Hematopoietic multipotent progenitor cell treated with erythropoietin and hydrocortisone succinate and interleukin-3 and kit ligand, for 6 days (in vitro differentiated cells): Measurements from ENCODE around the gene THEMIS2.
"Not testable (repeated sequence)": the region's sequence is repeated elsewhere in the genome, so short reads cannot be mapped to it uniquely, and the experiment has no call there.

Source experiments
- DNase-seq: peaks from one replicate; pipeline ENCODE4 v3.0.0-alpha.2; 2015

THEMIS2 gene

DNA sequence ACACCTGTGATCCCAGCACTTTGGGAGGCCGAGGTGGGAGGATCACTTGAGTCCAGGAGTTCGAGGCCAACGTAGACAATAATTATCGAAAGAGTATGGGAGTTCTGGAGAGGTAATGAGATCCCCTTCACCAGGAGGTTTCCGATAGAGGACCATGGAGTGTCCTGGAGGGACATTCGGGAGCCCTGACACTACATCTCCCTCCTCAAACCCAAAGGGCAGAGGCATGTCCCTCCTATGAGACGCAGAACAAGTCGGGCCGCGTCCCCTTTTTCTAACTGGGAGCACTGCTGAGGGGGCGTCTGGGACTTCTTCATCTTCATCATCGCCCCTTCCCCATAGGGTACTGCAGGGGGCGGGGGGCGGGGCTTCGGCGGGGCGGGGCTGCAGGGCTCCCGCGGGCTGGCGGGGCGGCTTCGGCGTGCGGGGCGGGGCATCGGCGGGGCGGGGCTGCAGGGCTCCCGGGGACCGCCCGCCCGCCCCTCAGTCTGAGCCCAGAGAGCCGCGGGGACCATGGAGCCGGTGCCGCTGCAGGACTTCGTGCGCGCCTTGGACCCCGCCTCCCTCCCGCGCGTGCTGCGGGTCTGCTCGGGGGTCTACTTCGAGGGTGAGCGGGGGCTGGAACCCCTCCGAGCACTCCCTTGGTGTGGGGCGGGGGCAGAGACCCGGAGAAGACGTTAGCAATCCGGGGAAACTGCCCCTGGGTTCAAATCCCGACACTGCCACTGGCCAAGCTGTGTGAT is at the start of gene THEMIS2:
Gene THEMIS2, plus strand, starts transcription at position 486 of the 743 bp plus-strand sequence. Its CDS starts 28 bp downstream, at position 514.
- peak; percentile 85 for DNase-seq

DNA sequence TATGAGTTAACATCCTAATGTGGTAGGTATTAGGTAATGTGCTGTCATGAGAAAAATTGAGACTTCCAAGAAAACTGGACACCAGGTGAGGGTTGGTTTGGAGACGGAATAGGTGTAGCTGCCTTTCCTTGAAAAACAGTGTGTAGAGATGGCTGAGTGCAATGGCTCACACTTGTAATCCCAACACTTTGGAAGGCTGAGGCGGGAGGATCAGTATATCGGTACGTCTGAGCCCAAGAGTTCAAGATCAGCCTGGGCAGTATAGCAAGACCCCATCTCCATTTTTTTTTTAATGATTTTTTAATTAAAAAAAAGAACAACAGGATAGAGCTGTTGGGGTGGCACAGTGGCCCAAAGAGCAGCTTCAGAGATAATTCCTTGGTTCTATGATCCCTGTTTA is 48.6 kb upstream of the THEMIS2 start:
- no peak for DNase-seq

DNA sequence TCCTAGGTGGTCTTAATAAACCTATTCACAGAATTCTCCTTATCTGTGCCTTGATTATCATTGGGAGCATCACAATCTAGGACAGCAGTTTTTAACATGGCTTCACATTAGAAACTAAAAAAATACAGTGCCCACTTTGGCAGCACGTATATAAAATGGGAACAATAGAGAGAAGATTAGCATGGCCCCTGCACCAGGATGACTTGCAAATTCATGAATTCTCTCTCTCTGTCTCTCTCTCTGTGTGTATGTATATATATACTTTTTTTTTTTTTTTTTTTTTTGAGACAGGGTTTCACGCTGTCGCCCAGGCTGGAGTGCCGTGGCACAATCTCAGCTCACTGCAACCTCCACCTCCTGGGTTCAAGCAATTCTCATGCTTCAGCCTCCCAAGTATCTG is 47.9 kb upstream of the THEMIS2 start:
- no peak for DNase-seq

DNA sequence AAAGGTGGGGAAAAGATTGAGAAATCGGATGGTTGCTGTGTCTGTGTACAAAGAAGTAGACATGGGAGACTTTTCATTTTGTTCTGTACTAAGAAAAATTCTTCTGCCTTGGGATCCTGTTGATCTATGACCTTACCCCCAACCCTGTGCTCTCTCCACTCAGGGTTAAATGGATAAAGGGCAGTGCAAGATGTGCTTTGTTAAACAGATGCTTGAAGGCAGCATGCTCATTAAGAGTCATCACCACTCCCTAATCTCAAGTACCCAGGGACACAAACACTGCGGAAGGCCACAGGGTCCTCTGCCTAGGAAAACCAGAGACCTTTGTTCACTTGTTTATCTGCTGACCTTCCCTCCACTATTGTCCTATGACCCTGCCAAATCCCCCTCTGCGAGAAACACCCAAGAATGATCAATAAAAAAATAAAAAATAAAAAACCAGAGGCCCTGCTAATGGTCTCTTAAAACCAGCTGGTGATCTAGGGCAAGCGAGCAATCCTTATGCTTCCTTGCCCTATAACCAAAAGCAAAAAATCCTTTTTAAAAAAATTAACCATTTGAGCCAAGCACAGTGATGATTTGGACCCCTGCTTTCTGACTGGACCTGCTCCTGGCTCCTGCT is 42.9 kb upstream of the THEMIS2 start:
- DNase-seq = not testable (repeated sequence)

DNA sequence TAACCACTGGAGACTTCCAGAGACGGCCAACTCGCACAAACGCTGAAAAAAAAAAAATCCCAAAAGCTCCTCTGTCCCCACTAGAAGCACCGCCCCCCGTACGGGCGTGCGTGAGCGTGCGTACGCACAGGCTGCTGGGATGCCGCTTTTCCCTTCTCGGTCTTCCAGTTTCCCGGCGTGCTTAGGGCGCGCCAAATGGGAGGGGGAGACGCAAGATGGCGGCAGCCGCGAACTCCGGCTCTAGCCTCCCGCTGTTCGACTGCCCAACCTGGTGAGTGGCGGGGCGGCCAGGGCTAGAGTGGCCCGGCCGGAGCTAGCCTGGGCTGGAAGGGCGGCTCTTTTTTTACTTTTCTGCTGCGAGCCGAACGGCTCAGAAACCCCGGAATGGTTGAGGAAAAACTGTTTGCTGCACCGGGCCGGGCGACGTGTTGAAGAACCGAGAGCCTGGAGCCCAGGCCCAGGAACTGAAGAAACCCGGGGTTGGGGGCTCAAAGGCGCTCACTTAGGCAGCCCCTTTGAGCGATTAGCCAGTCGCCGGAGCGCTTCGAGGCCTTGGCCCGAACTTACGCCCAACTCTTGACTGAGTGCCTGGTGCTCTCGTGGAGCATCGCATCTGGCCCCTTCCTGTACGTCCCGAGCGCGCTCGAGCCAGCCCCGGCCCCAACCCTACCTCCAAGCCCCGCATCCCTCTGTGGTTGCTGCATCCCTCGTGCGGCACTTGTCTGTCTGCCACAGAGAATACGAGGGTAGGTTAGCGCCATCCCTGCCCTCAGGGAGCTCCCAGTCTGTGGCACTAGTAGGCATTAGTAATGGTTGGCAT is 41.5 kb upstream of the THEMIS2 start, which contains the start of gene PPP1R8:
Gene PPP1R8, plus strand, starts transcription at position 162 of the 820 bp plus-strand sequence. Its CDS starts 54 bp downstream, at position 216.
- DNase-seq = peak; percentile 98

DNA sequence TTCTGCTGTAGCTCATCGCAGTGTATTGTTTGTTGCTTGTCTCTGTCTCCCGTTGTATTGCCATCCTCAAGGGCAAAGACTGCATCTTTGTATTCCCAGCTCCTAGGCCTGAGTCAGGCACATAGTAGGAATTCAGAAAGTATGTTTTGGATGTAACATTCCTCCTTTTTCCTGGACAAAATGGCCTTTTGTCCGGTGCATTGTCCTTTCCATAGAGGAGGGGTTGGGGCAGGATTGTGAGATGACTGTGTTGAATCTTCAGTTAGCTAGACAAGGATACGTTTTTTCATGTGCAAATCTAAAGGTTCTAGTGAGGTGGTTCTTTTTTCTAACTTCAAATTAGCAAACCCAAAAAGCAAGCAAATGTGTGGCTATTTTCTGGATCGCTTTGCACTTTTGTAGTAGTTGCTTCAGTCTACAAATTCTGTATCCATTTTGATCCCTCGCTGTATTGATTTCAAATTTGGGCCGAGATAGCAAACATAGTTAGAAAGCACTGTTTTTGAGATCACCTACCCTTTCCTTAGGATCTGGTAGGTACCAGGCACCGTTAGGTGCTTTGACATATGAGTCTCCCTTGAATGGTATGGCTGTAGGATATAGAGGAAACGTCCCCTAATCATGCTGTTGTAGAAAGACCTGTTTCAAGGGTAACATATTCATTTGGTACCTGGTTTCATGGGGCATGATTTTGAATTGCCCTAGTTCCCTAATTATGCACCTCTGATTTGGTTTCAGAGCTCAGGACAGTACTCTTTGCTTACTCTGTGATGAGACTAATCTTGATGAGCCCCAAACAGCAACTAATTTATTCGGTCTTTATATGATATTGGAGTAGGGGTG is 40.6 kb upstream of the THEMIS2 start:
- DNase-seq = peak; percentile 25

DNA sequence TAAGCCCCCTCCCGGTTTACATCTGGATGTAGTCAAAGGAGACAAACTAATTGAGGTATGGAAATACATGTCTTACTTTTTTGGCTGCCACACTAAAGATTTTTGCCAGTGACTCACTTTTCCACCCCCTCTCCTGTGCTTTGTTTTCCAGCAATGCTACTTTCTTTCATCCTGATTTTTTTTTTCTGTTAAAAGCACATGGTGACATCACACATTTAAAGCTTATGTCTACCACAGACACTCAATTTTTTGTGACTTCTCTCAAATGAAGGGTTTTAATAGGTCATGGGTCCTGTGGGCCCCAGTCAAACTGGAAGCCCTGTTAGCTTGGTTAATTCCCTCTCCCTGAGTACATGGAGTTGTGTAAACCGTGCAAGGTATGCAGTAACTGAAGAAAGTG is 39.6 kb upstream of the THEMIS2 start:
- no peak for DNase-seq

DNA sequence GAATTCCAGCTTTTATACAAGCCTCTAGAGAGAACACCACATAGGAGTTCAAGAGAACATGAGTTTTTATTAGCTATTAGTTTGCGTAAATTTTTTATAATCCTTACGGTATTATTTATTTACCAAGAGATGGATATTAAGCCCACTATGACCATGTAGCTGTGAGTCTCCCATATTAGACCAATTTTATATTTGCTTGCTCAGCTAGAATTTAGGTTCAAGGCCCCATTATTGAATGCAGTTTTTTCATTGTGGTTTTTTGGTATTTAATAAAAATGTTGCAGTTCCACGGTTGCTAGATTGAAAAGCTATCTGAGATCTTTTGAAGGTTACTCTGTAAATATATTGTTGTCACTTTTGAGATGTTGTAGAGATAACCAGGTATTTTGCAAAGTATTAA is 38.9 kb upstream of the THEMIS2 start:
- no peak for DNase-seq

DNA sequence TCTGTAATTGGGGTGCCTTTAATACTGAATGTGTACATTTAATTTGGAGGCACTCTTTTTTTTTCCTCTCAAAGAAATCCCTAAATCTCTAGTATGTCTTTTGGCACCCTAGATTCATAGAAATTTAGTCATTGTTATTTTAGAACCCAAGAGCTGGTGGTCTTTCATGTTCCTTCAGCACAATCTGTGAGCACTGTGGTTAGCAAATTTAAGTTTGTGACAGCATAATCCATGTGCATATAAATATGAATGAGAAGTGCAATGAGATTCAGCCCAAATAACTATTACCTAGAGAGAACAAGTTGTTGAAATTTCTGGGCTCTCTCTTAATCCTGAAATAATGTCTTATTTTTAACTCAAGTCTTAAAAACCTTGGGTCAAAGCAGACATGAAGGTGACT is 37.3 kb upstream of the THEMIS2 start:
- DNase-seq = no peak

DNA sequence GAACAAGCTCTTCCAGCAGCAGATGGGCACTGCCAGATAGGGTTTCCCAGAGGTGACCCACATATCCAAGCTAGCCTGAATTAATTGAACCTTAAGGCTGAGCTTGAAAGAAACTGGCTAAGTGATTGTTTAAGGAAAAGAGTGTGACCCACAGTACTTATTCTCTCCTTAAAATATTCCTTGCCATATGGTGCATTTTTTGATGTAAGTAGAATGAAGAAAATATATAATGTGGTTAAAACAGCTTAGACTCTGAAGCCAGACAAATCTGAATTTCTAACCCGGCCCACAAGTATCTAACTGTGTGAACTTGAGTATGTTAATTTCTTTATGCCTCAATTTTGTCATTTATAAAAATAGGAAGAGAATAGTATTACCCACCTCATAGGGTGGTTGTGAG is 36.8 kb upstream of the THEMIS2 start:
- no peak for DNase-seq

DNA sequence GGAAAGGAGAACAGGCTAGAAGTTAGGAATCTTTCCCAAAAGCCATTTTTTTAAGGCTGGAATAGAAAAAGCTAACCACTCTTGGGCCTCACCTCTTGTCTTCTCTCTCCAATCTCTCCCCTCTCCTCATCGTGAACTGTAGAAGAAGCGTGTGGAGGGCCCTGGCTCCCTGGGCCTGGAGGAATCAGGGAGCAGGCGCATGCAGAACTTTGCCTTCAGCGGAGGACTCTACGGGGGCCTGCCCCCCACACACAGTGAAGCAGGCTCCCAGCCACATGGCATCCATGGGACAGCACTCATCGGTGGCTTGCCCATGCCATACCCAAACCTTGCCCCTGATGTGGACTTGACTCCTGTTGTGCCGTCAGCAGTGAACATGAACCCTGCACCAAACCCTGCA is 22.4 kb upstream of the THEMIS2 start:
- DNase-seq = no peak

DNA sequence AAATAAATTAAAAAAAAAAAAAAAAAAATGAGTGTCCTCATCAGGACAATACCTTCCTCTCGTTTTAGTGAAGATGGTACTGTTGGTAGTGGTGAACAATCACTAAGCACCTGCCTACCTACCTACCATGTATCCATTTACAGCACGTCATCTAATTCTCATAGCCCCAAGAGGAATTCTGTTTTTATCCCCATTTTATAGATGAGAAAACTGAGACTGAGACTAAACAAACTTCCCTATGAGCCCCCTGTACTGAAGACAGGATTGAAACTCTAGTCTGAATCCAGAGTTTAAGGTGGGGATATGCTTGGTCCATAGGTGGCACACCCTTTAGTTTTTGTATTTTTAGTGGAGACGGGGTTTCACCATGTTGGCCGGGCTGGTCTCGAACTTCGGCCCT is 17.3 kb upstream of the THEMIS2 start:
- DNase-seq = no peak

DNA sequence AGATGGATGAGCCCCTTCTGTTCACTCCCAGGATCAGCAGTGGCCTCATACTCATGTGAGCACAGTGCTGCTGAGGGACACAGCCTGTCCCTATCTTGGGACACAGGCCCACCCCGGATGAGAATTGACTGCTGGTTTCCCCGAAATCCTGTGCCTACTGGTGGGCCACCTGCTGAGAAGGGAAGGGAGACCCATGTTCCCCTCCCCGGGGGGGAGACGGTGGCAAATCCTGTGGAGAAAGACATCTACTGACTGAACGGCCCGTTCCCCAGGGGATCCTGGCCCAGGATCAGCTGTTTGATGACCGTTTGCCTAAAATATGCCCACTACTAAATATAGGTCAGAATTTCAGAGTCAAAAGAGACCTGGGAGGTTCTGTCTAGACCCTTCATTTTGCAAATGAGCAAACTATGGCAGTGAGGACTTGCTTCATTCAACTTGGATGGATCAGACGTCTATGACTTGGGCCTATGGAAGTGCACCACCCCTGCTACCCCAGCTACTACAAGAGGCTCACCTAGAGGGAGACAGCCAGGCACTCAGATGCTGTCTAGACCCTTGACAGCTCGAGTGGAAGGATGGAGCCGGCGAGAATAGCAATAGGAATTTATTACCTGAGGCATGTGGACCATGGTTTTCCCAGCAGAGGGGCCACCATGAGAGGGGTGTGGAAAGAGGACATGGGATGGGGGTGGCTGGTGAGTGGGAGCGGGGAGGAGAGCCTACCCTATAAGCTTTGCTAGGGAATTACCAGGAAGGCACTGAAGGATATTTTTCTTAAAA is 15.6 kb upstream of the THEMIS2 start:
- DNase-seq = no peak

DNA sequence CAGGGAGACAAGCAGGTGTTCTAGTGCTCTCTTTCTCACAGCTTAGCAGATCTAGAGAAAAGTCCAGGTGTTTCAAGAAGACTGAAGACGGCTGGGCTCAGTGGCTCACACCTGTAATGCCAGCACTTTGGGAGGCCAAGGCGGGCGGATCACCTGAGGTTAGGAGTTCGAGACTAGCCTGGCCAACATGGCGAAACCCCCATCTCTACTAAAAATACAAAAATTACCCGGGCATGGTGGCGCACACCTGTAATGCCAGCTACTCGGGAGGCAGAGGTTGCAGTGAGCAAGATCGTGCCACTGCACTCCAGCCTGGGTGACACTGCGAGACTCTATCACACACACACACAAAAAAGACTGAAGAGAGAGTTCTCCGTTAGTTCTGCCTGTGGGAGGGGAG is 14.8 kb upstream of the THEMIS2 start:
- not testable (repeated sequence) for DNase-seq

DNA sequence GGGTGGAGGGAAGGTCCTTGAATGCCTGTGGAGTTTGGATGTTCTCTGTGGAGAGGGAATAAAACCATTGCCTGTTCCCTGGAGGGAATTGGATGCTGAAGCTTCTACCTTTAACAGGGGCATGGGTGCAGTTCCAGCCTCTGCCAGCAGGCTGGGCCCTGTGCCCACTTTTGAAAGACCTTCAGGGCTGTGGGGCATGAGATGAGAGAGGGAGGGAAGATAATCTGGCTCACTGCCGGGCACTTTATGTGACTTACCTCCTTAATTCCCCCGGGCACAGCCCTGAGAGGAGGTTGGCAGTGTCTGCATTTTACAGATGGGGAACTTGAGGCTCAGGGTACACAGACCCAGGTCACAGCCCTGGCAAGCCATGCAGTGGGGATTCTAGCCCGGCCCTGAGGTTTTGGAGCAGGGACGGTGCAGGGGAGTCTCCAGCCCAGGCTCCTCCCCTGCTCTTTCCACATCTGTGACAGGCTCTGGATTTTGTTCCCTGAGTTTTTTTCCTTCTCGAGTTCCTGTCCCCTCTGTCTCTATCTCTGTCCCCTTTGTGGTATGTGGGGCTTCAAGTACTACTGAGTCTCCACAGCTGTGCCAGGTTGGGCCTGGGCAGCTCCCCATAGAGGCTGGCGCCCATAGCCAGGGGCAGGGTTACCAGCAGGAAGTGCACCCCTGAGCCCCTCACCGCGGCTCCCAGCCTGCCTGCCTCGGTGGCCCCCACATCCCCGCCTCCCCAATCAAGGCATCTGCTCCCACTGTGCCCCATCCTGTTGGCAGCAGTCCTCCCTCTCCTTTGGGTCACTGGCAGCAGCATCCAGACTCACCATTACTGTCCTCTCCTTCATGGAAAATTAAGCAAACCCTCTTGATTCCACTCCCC is 14.0 kb upstream of the THEMIS2 start:
- DNase-seq = peak; percentile 95

DNA sequence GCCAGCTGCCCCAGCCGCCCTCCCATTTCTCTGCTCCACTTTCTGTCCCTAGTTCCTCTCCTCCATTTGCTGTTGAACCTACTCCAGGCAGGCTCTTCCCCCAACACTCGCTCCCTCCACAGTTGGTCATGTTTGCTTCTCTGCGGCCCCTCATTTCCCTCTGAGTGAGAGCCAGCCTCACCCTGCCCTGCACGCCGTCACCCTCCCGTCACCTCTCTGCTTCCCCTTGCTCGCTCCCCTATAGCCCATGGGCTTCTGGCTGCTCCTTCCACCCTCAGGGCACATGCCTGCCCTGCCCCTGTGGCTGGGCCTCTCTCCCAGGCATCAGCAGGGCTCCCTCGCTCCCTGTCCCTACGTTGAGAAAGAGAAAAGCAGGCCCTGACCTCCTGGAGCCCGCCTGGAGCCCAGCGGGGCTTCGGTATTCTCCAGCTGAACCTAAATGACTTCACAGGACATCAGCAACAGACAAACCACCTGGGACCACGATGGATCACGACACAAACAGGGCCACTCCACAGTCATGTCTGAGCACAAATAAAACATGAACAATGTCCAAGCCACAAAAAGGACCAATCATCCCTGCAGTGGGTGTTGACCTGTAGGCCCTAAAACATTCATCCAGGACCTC is 13.3 kb upstream of the THEMIS2 start:
- DNase-seq = no peak

DNA sequence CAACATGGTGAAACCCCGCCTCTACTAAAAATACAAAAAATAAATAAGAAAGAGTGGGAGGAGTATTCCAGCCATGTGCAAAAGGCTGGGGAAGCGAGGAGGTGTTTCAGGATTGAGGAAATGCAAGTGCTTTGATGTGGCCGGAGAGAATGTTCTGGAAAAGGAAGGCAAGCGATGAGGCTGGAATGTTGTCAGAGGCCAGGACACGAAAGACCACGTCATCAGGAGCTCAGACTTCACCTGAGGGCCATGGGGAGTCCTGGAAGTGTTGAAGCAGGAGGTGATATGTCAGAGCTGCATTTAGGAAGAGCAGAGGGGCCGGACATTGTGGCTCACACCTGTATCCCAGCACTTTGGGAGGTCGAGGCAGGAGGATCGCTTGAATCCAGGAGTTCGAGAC is 10.9 kb upstream of the THEMIS2 start:
- DNase-seq = no peak

DNA sequence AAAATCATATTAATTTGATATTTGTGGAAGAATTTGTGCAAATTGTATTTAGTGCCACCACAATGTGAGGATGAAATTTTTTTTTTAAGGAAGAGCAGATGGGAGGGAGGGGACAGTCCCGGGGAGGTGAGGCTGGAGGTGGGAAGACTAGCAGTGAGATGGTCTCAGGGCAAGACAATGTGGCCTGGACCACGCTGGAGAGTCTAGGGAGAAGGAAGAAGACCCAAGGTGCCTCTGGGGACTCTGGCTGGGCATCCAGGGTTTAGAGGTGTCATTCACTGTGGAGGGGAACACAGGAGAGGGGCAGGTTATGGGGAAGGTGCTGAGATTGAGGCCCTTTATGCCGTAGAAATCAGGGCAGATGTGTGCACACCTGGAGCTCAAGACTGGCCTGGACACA is 10.3 kb upstream of the THEMIS2 start:
- DNase-seq = no peak

DNA sequence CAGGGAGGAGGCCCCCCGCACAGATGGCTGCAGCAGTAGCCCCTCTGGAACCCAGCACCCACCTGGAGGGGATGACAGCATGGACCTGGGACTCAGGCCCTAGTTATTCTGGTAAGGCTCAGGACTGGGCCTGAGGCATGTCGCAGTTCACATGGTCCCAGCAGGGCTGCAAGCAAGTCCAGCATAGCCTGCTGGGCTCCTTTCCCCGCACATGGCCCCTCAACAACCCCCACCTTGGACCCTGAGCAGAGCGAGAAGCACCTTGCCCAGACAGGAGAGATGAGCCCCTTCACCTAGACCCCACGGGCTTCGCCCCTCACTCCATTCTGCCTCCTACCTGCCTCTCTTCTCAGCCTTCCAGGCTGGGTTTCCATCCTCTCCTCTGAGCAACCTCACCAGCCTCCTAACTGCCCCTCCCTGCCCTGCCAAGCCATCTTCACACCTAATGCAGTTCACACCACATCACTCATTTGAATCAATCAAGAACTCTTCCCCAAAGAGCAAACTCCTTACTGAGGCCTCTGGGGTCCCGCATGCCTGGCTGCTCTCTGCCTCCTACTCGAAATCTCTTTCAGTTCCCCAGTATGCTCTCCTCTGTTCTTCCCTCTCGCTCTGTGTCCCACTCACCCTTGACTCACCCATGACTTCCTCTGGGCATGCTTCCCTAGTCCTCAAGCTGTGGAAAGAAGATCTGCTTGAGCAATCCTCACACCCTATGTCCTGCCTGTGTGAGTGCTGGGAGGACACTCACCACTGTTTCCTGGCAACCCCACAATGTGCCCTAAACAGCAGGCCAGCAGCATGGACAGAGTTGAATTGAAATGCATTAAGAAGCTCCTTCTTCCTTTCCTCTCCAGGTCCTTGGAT is 9.4 kb upstream of the THEMIS2 start:
- DNase-seq = peak; percentile 67
